ENCODE results near the gene AFDN.

Gene AFDN

DNA sequence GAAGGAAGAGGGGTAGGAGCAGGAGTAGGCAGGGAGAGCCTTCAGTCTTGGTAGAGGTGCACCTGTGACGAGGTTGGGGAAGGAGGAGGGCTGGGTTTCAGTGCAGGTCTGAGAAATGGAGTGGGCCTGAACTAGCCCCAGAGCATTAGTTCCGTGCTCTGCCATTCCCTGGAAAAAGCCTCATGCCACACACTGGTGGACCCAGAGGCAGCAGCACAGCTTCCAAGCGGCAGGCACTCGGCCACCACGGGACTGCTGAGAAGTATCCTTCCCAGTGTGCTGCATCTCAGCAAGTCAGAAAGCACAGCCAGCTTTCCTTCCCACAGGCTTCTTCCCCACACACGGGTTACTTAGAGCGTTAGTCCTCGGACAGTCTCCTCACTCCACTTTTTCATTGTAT, 93.5 kb downstream of the AFDN start:
- DNase-seq (ENCODE audit: low read depth), result no peak

DNA sequence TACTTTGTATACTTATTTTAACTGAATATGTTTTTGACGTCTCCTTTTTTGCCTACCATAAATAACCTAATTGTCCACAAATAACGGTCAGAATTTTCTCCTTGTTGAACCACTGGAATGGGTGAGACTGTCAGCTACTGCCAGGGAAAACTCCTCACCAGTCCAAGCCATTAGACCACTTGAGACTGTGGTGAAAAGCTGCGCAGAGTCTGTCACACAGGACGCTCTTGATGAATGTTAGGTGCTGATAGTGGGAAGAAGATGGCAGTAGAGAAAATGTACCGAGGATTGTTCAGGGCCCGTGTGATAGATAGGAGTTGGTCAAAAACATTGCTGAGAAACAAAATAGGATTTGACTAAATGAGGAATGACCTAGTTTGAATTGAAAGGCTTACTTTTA, 95.1 kb downstream of the AFDN start:
- no peak for DNase-seq (ENCODE audit: low read depth)

DNA sequence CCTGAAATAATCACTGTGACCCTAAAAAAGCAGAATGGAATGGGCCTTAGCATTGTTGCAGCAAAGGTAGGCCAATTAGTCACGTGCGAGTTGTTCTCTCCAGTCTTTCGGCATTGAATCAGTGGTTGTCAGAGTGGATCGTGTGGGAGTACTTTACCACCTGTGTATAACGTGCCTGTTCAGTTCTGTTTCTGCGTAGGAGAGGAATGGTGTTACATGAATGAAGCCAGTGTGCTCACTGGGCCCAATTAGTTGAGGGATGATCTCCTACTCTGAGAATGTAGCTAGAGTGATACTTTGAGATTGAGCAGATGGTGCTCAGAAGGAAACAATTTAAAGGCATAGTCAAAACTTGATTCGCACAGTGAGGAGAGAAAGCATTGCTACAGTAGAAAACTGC, 98.3 kb downstream of the AFDN start:
- no peak for DNase-seq (ENCODE audit: low read depth)

DNA sequence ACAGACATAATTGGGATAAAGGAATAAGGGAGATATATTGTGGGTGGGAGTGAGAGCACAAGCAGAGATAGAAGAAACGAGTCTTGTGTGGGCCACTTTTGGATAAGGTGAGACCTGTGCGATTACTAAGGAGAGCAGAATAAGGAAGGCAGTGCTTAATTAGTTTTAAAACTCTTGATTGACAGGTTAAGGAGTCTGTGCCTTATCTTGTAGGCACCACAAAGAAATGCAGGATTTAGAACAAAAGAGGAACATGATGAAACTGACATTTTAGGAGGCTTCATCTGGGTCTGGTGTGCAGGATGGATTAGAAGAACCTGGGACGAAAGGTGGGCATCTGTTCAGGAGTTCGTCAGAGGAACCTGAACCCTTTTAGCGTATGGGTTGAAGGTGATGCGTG, 100.5 kb downstream of the AFDN start:
- no peak for DNase-seq (ENCODE audit: low read depth)

DNA sequence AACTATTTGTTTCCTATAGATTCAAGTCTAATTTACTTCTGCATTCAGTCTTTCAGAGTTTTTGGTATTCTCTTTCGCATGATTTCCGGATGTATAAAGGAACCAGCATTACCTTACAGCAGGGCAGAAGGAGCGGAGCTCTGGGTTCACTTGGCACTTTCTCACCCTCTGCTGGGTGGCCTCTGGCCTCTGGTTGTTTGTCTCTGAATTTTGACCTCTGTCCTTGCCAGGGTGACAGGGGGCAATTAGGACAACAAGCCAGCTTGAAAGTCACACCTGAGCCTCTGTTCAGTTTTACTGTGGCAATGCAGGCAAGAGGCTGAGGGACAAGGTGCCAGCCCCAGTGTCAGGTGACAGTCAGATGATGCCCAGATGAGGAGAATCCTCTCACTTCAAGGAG, 101.4 kb downstream of the AFDN start:
- no peak for DNase-seq (ENCODE audit: low read depth)

DNA sequence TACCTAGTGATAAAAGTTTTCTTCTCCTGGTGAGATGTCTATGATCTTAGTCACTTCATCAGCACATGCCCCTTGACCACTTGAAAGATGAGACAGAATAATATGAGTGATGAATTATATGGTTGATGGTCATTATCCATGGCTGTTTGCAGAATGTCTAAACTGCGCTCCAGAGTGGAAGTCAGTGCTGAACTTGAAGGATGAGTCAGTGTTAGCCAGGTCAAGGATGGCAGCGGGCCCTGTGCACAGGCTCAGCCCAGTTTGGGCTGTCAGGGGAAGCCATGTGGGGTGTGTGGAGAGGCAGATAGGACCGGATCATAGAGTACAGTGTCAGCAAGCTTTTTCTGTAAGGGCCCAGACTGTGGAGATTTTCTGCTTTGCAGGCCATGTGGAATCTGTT, 103.6 kb downstream of the AFDN start:
- DNase-seq (ENCODE audit: low read depth), result no peak

DNA sequence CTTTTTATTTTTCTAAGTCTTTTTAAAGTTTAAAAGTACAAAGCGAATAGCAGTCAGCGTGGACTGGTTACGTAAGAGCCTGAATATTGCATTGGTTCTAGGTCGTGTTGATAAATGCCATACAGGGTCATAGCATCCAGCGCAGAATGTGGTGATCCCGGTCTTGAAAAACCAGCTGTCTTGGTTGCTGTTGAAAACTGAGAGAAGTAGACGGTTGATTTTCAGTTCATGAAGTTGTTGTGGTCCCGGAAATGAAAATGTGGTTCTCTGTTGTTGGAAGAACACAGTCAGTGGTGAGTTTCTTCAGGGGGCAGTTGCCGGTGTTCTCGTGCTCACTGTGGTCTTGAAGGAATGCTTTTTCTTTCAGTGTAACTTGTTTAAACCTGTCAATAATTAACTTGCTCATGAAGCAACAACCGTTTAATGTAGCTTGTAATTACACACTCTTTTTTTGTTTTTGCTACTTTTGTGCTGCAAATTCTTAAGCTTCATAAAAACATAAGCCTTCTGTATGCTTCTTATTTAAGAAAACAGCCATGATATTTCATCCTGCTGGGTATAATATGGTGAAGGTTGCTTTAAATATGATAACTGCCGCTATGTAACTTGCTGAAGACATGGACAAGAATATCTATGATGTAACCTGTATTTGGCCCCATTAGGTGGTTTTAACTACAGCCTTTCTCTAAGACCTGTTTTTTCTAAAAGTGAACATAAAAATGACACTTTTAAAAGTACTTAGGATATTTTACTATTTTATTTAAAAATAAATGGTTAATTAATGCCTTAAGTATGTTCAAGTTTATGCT, 106.0 kb downstream of the AFDN start:
- peak; percentile 28 for DNase-seq (ENCODE audit: low read depth)

DNA sequence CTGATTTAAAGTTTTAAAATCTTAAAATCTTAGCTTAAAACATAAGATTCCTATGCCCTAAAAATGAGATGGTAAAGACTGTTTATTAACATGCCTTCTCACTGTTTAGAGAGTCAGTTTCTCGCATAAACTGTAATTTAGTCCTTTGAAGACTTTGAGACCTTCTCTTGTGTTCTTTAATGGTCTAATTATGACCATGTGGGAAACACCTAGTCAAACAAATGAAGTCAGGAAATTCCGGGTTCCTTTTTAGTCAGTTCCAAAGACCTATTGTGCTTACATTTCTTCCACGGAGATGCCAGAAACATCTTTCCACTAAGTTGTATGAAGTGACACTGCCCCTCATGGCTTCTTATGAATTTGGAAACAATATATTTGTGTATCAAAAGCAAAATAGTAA, 106.6 kb downstream of the AFDN start:
- no peak for DNase-seq (ENCODE audit: low read depth)

DNA sequence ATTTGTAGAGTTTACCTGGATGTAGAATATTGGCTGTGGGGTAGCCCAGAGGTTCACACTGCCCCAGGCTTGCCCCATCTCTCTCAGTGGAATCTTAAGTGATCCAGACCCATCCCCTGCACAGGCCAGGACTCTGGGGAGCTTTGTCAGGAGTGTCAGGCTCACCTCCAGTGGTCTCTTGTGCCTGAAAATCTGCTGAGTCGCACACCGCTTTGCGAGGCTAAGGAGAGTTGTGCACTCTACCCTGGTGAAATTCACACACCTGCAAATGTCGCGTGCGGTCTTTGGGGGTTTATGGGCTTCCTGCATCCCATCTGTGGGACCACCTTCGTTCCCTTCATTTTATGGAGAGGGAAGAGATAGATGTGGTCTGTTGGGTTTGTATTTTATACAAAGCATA, 107.1 kb downstream of the AFDN start:
- no peak for DNase-seq (ENCODE audit: low read depth)

DNA sequence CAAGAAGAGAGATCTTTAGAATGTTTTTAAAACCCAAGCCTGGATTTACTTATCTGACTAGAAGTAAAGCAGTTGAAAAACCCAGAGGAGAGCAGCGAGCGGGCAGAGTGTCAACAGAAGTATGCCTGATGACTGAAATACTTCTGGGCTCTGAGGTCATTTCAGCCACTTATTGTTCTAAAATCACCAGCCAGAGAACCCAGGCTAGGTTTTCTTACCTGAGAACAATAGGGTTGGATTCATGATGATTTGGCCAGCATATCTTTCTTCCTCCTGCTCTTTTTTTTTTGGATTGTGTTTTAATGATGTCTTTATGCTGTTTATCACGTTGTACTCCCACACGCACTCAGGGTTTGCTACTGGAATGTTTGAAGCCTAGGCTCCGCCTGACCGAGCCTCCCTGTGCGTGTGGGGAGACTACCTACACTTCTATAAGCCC, 107.7 kb downstream of the AFDN start:
- DNase-seq (ENCODE audit: low read depth), result no peak

DNA sequence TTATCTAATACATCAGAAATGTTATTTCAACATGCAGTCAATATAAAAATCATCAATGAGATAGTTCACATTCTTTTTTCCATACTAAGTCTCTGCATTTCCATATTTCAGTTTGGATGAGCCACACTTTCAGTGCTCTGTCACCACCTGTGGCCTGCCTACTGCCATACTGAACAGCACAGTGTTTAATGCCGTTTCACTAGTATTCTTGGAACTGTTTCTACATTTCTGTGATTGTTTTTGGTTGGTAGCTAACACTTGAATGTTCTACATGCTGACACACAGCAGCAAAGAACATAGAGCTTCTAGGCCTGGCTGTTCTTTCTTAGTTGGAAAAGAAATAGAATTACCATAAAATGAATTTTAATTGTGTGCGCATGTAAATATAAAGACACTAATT, 109.3 kb downstream of the AFDN start:
- DNase-seq (ENCODE audit: low read depth), result no peak

DNA sequence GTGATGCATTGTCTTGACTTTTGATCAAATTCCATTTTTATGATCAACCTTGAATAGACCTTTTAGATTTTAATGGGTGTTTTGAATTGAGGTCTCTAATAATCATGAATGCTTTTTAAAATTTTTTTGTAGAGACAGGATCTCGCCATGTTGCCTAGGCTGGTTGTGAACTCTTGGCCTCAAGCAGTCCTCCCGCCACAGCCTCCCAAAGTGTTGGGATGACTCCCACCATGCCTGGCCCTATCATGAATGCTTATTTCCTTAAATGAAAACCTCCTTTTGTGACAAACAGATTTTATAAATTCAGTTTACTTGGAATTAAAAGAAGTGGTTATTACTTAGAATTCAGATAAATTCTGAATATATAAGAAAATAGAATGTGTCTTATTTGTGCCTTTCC, 110.6 kb downstream of the AFDN start:
- no peak for DNase-seq (ENCODE audit: low read depth)

DNA sequence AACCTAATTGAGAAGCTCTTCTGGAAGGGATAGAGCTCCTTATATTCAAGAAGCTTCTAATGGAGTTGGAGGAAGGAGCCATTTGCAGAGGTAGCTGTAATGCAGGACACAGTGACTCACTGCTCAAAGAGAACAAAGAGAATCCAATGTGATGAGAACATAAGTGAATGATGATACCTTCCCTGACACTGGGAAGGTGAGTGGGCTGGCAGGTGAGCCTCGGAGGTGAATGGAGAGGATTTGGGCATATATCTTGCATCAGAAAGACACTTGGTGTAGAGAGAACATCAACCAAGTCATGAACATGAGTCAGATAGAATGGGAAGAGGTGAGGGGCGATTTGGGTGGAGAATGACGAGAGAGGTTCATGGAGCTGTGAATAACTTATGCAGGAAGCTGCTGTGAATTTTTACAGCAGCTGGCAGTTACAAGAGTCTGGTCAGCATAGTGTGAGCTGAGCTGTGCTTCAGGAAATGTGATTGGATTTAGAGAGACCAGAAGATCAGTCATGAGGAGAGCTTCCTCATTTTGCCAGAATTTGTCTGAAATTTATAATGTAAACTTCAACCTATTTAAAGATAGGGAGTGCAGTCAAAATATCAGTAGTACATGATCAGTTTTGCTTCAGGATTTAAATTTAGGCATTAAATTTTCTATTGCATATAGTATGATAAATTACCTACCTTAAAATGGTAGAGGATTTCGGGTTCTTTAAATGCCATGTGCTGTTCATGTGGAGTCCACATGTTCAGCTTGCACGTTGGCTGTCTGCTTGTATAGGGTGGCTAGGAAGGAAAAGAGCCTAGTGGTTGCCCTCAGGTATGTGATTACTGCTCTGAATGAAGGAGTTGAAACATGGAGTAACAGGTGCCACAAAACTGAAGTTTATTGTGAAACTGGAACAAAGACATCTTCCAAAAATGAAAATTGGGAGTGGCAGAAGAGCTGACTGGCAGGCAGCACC, 111.5 kb downstream of the AFDN start:
- no peak for DNase-seq (ENCODE audit: low read depth)

DNA sequence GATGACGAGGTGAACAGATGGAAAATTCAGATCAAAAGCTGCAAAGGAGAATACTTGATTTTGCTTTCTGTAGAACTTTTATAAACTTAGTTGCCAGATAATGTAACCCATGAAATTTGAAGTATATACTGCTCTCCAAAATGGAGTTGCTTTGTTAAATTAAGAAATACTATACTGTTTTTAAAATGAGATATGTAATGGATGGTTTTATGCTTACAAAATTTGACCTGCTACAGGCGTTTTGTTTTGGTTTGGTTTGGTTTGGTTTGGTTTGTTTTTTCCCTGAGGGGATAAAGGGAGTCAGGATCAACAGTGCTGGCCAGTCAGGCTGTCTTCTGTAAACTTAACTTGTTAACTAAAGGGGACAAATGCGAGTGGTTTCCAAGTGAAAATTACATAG, 115.1 kb downstream of the AFDN start:
- DNase-seq (ENCODE audit: low read depth), result no peak

DNA sequence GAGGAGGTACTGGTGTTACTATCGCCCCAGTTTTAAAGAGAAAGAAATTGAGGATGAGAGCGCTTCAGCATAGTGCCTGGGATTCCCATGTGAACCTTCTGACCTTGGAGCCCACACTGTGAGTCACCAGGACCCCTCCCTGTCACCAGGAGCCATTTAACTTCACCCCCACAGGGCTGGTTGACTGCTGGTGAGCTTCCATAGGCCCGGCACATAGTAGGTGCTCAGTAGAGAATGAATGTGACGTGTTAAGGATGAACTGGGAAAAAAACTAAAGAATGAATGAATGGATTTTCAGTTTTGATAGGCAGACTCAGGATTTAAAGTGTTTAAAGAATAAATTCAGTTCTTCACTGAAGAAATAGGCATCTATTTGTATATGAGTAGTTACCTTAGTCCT, 117.4 kb downstream of the AFDN start:
- no peak for DNase-seq (ENCODE audit: low read depth)

DNA sequence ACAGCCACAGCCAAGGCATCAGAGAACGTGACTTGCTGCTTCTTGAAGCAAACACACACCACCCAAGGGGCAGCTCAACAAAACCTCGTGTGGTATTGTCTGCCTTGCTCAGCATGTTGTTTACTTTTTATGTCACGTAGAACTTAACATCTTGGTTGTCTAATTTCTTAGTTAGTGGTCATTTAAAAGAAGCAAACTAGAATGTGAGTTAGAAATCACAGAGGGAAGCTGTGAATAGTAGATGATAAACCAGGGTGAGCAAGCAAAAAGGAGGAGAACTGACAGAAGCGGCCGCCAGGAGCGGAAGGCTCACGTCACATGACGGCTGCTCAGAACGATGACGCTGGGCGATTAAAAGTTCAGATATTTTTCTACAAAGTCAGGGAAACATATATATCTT, 119.3 kb downstream of the AFDN start:
- DNase-seq (ENCODE audit: low read depth), result no peak

DNA sequence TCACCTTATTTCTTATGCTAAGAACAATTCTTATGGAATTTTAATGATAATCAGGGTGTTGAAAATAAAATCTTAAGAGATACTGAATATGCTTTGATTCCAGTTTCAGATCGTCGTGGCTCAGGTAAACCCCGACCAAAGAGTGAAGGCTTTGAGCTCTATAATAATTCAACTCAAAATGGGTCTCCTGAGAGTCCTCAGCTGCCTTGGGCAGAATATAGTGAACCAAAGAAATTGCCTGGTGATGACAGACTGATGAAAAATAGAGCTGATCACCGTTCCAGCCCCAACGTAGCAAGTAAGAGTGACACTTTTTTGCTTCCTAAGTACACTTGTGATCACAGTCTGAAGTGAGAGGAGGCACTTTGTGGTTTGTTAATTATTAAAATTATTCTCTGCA, 119.9 kb downstream of the AFDN start:
- DNase-seq (ENCODE audit: low read depth), result no peak

DNA sequence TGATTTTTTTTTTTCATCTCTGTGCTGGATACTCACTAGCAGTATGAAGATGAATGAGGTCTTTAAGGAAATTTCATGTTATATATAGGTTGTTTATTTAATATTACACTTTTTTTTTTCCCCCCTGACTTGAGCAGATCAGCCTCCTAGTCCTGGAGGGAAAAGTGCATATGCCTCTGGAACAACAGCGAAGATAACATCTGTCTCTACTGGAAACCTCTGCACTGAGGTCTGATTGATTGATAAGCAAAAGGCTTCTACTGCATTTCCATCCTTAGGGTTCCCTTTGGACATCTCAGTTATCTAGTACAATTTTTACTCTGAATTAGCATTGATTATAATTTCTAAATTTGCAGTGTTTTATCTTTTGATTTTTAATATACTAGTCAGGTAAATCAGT, 121.0 kb downstream of the AFDN start:
- DNase-seq (ENCODE audit: low read depth), result no peak

DNA sequence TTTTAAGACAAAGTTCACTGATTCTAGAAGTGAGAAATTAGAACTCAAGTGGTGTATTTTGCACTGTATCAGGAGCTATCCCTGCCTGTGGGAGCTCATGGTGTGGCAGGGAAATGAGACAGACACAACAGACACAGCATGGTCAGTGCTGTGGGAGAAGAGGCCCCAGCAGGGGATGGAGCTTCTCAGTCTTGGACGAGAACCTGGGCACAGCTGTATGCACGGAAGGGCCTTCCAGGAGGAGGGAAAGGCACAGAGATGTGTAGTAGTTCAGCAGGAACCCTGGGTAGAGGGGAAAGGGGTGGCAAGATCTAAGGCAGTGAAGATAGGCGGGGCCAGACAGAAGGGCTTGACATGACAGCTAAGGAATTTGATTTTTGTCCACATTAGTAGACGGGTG, 122.0 kb downstream of the AFDN start:
- no peak for DNase-seq (ENCODE audit: low read depth)

DNA sequence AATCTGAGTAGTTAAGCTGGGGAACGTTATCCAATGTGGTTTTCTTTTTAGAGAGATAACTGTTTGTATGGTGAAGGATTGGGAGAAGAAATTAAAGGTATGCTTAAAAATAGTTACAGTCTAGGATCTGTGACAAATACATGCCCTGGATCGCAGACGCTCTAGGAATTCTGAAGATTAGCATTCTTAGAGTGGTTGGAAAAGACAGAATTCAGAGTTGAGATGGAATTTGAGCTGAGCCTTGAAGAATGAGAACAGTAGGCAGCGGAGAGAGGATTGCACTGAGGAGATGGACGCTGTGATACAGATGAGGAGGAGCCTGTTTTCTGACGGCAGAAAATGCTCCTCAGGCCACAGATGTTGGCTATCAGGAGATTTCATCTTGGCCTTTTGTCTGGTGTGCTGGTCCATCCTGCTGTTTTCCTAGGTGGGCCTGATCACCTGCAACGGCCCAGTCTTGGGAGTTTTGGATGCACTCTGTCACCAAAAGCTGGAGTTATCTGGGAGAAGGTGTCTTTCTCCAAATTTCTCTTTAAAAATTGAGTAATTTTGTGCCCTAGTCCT, 122.5 kb downstream of the AFDN start:
- DNase-seq (ENCODE audit: low read depth), result no peak

DNA sequence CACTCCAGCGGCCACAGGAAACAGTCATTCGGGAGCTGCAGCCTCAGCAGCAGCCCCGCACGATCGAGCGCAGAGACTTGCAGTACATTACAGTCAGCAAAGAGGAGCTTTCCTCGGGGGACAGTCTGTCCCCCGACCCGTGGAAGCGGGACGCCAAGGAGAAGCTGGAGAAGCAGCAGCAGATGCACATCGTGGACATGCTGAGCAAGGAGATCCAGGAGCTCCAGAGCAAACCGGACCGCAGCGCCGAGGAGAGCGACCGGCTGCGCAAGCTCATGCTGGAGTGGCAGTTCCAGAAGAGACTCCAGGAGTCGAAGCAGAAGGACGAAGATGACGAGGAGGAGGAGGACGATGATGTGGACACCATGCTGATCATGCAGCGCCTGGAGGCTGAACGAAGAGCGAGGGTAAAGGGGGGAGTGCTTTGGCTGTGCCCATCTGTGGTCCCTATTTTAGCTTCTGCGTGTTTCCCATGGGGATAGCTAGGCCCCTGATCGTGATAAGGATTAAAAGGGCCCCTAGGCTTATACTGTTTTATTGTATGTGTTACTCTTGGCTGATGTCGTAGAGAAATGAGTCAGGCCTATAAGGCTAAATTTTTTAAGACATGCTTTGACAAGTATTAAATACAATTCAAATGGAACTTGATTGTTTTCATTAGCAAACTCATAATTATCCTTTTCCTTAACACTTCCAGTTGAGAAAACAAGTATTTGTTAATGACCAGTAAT, 125.2 kb downstream of the AFDN start:
- no peak for DNase-seq (ENCODE audit: low read depth)

DNA sequence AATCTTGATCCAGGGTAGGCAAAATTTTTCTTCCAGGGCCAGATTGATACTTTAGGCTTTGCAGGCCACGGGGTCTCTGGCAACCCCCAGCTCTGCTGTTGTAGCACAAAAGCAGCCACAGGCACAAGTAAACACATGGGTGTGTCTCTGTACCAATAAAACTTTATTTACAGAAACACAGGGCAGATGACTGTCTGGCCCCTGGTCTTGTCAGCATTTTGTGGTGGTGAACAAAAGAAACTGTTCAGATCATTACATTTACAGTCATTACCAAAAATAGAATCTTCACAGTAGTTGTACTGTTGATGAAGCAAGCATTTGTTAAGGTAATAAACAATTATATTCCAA, 125.8 kb downstream of the AFDN start:
- no peak for DNase-seq (ENCODE audit: low read depth)
